Keratinocyte (primary cell): ENCODE results near the gene NAV3.

Source experiments
- CTCF ChIP-seq, 3 experiments: IDR thresholded peaks in 1 of 3; conservative IDR thresholded peaks in 1 of 3; optimal IDR thresholded peaks in 1 of 3; 2 replicates in 2 of 3; 3 replicates in 1 of 3; pipeline versions ENCODE3 to v1.5.1; 2011; ENCODE audit warnings: low read length in 3 of 3, mild to moderate bottlenecking in 3 of 3, moderate library complexity in 2 of 3, control low read depth in 1 of 3, inconsistent platforms in 1 of 3; ENCODE audit not compliant: insufficient read depth in 2 of 3; ENCODE audit errors: extremely low read depth in 1 of 3
- EZH2 ChIP-seq: IDR thresholded peaks from one replicate; pipeline ENCODE4 v1.6.1; 2012; ENCODE audit warnings: inconsistent platforms, mild to moderate bottlenecking, low read length, moderate library complexity

DNA sequence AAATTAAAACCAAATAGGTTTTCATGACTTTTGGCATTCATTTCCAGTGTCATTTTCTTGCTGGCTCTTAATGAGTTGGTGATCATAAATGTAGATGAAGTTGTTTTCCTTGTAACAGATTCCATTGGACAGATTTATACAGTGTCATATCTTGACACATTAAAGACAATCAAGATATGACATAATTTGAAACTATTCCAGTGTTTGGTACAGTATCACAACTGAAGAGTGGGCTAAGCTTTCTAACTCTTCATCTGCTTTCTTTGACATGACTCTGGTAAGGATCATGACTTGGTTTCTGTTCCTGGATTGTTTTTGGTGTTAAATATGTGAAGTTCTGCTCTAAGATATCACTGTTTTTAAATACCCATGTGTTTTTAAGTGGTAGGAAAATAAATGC lies 289.6 kb downstream of the NAV3 start:
- no peak for TF ChIP-seq CTCF (optimal IDR thresholded peaks at IDR 0.05 in 1 of 3, IDR thresholded peaks at IDR 0.05 in 1 of 3, conservative IDR thresholded peaks at IDR 0.05 in 1 of 3; ENCODE audit: extremely low read depth in 1 of 3, insufficient read depth in 2 of 3, low read length in 3 of 3)
- no peak for TF ChIP-seq EZH2
